Measurements from ENCODE around the gene P2RY2.

DNA sequence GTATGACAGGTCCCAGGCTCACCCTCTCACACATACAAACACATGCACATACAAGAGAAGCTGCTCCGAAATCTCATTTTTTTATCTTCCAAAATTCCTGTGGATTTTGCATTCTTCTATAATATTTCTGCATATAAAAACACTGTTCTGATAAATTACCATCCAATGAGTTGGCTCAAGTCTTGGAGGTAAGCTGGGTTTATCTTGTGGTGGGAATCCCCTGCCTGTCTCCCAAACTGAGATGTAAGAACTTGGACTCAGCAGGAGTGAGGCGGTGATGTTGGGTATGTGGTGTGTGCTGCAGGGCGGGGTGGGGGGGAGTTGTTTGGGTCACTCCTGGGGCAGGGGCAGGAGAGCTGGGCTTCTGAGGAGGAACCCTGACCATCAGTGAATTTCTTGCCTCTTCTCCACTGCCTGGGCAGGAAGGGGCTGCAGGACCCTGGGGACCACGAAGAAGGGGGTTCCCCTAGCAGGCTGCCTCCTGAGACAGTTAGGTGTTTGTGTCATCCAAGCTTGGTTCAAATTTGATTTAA, 47.3 kb downstream of the P2RY2 start:
- TF ChIP-seq, protein P1, sequence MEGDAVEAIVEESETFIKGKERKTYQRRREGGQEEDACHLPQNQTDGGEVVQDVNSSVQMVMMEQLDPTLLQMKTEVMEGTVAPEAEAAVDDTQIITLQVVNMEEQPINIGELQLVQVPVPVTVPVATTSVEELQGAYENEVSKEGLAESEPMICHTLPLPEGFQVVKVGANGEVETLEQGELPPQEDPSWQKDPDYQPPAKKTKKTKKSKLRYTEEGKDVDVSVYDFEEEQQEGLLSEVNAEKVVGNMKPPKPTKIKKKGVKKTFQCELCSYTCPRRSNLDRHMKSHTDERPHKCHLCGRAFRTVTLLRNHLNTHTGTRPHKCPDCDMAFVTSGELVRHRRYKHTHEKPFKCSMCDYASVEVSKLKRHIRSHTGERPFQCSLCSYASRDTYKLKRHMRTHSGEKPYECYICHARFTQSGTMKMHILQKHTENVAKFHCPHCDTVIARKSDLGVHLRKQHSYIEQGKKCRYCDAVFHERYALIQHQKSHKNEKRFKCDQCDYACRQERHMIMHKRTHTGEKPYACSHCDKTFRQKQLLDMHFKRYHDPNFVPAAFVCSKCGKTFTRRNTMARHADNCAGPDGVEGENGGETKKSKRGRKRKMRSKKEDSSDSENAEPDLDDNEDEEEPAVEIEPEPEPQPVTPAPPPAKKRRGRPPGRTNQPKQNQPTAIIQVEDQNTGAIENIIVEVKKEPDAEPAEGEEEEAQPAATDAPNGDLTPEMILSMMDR (IDR thresholded peaks at IDR 0.05; ENCODE audit: insufficient read depth, low read depth, low read length) = no peak
- TF ChIP-seq EZH2 (IDR thresholded peaks at IDR 0.05; ENCODE audit: insufficient read depth, low read length) = no peak

All from astrocyte (in vitro differentiated cells and primary cell).